GM21515 (cell line): ENCODE data around the gene GAS2L2.
"Not testable (repeated sequence)": the region's sequence is repeated elsewhere in the genome, so short reads cannot be mapped to it uniquely, and the experiment has no call there.

ENCODE experiments used
- ATAC-seq: cut with Tn5 transposase; IDR thresholded peaks from one replicate; pipeline ENCODE4 v1.9.1; 2021; ENCODE audit not compliant: unreplicated experiment

GAS2L2 gene

DNA sequence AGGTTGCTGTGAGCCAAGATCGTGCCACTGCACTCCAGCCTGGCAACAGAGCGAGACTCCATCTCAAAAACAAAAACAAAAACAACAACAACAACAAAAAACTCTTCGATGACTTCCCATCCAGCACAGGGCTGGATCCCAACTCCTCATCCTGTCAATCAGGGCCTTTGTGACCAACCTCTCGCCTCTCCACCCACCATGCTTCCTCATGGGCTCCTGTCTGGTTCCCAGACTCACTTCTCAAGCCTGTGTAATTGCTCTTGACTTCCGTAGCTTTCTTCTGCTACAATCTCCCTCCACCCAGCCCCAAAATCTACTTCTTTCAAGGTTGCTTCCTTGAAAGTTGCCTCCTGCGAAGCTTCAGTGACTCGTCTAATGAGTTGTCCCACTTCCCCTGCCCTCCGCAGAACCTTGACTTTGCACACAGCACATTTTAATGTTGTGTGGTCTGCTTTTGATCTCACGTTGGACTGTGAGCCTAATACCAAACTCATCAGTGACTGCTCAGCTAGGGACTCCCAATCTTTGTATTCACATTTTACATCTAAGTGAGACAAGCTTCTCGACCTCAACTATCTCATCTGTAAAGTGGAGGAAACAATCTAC, 22.5 kb downstream of the GAS2L2 start:
- ATAC-seq = no peak

GRCh38 chr17:35729405-35729833, 23.6 kb downstream of the GAS2L2 start:
- ATAC-seq = no peak

GRCh38 chr17:35728551-35728950, 24.5 kb downstream of the GAS2L2 start:
- no peak for ATAC-seq

GRCh38 chr17:35727635-35728034, 25.4 kb downstream of the GAS2L2 start:
- no peak for ATAC-seq

GRCh38 chr17:35726953-35727460, 26.0 kb downstream of the GAS2L2 start:
- no peak for ATAC-seq

DNA sequence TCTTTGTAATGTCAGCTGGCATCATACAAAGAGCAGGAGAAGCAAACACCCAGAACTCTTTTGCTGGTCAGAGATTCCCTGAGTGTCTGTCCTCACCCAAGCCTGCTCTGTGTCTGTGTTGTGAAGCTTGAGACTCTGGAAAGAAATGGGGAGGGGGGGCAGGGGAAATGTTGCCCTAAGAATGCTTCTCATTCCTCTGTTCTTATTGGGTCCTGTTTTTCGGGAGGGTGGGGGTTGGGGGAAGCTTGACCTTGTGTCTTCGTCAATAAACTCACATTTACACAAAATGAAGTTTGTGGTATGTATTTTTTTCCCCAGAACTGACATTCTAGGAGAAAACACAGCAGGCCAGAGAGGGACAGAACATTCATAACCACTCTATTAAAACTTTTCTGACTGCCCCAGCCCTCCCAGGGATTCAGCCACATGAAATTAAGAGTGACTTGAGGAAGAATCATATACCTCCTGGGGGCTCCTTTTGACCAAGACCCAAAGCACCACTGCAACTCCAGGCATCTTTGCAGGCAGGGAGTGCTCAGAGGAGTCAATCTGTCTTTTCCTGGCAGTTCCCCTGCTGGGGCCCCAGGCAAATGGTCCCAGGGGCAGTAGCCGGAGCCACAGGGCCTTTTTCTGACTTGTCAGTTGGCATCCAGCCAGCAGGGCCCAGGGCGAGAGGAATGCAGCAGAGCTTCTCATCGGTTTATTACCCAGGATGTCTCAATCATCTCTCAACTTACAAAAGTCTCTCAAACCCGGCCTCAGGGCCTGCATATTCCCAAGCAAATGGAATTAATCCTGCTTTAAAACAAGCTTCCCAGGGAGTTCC, 26.7 kb downstream of the GAS2L2 start:
- ATAC-seq = no peak

DNA sequence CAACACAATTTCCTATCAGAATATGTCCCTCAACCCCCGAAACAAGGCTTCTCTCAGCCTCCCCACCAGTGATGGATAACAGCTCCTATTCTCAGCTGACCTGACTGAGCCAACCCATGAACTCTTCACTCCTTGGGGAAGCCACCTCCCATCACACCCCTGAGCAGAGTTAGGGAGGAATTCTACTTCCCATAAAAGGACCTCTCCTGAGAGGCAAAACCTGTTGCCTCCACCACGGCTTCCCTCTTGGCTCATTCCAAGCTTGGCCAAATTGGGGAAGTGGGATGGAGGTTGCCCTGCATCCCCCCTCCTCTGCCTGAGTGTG, 27.3 kb downstream of the GAS2L2 start:
- ATAC-seq = no peak

DNA sequence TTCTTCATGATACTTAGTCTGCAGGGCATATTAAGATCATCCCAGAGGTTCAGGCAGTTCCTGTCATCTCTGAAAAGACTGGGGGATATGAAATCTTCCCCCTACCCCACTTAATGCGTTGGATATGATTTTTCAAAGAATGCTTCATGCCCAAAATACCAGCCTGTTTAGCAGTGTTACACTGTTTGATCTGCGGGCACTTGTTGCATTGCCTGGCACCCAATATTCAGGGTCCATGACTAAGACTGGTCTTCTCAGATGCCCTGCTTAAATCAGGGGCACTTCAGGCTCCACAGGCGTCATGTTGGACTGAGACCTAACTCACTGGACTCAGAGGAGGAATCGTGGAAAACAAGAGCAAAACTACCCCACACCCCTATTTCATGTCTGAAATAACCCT, 28.0 kb downstream of the GAS2L2 start:
- ATAC-seq = no peak

- ATAC-seq = no peak
These were observed 29.3 kb downstream of the GAS2L2 start for GRCh38 chr17:35723735-35724134.

DNA sequence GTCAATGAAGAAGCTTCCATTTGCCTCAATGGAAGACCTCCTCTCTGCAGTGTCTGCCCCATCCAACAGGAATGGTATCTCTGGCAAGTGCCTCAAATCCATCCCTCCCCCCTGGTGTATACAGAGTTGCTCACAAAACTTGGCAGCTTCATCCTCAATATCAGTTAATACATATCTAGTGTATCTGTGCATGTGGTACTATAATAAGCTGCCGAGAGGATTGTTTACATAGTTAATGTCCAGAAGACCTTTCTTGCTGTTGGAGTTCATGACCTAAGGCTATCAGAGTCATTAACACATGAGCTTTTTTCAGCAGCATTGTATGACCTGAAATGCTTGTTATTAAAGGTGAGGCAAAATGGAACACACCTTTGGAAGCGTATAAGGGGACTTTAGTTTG, 35.6 kb downstream of the GAS2L2 start:
- no peak for ATAC-seq

GRCh38 chr17:35716897-35717465, 36.1 kb downstream of the GAS2L2 start:
- ATAC-seq = no peak

DNA sequence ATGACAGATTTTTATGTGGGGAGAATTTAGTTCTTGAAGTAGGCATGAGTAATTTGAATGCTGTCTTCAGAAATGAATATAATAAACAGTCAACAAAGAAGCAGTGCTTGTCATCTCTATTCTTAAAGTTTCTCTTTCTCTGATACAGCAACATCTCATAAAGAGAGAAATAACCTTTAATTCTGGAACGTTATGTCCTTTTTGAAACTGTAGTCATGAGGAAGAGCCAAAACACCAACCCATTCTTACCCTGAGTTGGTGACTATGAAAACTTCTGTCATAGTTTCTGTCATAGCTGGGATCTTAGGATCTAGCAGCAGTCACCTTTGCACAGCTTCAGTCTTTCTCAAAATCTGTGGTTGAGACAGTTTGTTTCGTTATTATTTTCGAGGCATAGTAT, 36.9 kb downstream of the GAS2L2 start:
- ATAC-seq = no peak

DNA sequence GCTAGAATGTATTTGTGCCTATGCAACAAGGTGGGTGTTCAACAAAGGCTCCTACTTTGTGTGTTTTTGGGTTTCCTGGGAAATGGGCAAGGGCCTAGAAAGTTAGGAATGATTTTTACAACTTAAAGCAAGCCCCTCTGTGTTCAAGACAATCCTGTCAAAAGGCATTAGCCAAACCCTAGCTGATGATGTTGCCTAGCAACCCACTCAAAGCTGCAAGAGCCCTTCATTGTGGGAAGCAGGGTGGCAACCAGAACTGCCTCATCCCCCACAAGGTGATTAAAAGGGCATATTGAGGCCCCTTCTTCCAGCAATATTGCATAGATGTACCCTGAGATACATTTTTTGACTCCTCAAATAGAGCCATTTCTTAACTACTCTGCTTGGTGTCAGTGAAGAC, 37.6 kb downstream of the GAS2L2 start:
- no peak for ATAC-seq

DNA sequence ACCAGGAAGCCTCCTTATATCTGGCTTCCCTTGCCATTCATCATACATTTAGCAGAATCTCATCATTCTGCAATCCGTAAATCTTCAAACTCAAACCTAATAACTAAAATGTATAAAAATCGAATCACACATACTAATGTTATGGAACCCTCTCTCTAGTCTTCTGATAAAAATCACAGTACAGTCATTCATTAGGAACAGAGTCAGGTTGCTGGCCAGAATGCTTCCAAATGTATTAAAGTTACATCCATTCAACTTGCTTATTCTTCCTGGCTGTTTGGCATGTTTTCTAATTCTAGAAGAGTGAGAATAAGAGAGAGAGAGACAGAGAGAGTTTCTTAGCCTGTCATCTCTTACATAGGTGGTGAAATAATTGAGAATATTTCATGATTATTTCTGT, 38.1 kb downstream of the GAS2L2 start:
- ATAC-seq = no peak

GRCh38 chr17:35713069-35713728, 39.8 kb downstream of the GAS2L2 start:
- no peak for ATAC-seq

DNA sequence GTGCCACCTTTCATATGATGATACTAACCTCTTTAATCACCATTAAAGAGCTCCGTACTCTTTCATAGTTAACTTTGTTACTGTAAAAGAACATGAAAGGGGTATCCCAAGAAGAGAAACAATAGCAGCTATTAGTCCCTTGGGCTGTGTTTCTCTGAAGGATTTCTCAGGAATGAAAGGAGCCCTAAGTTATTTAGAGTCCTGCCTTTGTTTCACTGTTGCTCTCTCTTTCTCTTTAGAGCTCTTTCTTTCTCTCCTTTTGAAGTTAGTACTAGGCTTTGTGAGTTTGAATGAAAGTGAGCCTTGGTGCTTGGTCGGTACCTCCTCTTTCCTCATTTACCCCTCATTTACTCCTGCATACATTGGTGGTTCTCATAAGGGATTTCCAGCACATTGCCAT, 42.1 kb downstream of the GAS2L2 start:
- no peak for ATAC-seq

DNA sequence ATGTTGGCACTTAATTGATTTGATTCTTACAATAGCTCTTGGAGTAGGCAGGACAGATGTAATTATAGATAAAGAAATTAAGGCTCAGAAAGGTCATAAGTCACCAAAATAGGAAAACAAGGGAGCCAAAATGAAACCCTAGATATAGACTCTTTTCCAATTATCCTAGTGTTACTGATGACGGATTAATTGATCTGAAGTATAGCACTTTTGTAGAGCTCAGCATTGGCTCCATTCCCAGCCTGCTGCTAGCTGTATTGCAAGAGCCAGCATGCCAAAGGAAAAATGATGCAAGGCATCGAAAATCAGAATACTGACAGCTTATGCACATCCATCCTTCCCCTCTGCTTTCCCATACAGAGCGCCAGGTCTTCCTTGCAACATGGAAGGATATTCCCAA, 43.2 kb downstream of the GAS2L2 start:
- ATAC-seq = no peak

- no peak for ATAC-seq
These were observed 44.1 kb downstream of the GAS2L2 start for GRCh38 chr17:35708951-35709350.

DNA sequence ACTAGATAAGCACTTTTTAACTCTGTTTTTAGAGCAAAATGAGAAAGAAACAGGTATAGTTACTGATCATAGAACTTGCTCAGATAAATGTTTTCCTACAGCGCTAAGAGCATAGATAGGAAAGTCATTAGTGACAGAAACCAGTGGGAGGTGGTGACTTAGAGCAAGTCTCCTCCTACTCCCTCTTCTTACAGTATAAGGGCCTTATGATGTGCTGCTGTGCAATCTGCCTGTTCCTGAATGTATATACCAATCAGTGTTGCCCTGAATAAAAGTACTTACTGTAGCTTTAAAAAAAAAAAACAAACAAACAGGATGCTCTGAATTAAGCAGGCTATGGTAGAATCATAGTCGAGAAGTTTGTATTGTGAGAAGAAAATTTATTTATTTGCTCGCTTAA, 44.9 kb downstream of the GAS2L2 start:
- no peak for ATAC-seq

- ATAC-seq = no peak
These were observed 47.3 kb downstream of the GAS2L2 start for GRCh38 chr17:35705705-35706104.

DNA sequence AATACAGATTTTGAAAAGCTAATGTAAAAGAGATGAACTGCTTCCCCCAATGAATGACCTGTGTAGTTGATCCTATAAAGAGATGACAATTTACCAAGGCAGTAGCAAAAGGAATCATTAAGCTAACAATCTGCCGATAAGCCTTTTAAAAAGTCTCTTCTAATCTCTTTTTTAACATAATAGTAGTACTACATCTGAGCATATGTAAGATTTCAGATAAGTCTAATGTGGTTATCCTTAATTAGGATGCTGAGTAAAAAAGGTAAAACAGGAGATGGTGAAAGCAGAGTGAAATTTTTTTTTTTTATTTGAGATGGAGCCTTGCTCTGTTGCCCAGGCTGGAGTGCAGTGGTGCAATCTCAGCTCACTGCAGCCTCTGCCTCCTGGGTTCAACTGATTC, 47.8 kb downstream of the GAS2L2 start:
- no peak for ATAC-seq

DNA sequence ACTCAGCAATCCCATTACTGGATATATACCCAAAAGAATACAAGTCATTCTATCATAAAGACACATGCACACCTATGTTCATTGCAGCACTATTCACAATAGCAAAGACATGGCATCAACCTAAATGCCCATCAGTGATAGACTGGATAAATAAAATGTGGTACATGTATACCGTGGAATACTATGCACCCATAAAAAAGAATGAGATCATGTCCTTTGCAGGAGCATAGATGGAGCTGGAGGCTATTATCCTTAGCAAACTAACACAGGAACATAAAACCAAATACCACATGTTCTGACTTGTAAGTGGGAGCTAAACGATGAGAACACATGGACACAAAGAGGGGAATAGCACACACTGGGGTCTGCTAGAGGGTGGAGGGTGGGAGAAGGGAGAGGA, 49.7 kb downstream of the GAS2L2 start:
- ATAC-seq = not testable (repeated sequence)
